GM12875 (cell line): ENCODE data around the gene ZBTB7C.

Experiments
- H3K4me3 ChIP-seq: one replicate; pipeline ENCODE4 v1.5.1; 2011; ENCODE audit warnings: low read depth, low read length, control low read depth
- TF ChIP-seq, protein P1 (sequence below): IDR thresholded peaks from 2 replicates; pipeline ENCODE4 v1.5.1; 2011; ENCODE audit warnings: low read depth, mild to moderate bottlenecking, control low read depth, inconsistent platforms, low read length, moderate library complexity, borderline replicate concordance; ENCODE audit not compliant: insufficient read depth

The ZBTB7C gene

DNA sequence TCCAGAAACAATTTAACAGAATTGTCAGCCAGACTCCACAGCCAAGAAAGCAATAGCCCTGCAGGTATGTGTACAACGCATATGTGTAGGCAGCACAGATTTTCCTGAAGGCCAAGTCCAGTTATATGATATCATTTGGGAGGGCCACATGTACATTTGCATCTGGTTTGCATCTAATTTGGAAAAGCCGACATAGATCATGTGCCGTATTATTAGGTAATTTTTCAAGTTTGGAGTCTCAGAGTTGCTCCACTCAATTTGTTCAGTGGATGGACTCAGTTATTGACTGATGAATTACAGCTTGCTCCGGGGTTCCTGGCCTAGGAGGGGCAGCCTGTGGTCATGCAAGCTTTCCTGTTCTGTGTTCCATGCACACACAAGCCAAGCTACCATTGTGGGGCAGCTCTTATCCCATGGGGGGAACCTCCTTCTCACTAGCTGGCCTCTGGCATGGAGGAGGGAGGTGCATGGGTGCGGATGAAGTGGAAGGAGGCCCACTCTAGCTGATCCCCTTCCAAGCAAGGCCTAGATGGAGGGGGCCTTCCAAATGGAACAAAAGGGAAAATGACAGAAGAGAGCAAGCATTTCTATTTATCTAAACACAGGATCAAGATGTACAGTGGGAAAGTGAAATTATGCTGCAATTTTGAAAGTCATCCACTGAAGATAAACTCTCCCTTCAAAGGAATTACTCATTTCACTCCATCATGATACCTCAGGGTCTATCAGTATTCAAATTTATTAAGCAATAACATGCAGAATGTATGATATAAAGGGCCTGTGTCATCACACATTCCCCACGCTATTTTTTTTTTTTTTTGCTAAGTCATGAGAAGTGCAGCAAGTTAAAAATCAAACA is 276.2 kb downstream of the ZBTB7C start:
- no peak overlapping the region for H3K4me3 ChIP-seq
- TF ChIP-seq, protein P1, sequence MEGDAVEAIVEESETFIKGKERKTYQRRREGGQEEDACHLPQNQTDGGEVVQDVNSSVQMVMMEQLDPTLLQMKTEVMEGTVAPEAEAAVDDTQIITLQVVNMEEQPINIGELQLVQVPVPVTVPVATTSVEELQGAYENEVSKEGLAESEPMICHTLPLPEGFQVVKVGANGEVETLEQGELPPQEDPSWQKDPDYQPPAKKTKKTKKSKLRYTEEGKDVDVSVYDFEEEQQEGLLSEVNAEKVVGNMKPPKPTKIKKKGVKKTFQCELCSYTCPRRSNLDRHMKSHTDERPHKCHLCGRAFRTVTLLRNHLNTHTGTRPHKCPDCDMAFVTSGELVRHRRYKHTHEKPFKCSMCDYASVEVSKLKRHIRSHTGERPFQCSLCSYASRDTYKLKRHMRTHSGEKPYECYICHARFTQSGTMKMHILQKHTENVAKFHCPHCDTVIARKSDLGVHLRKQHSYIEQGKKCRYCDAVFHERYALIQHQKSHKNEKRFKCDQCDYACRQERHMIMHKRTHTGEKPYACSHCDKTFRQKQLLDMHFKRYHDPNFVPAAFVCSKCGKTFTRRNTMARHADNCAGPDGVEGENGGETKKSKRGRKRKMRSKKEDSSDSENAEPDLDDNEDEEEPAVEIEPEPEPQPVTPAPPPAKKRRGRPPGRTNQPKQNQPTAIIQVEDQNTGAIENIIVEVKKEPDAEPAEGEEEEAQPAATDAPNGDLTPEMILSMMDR = no peak

DNA sequence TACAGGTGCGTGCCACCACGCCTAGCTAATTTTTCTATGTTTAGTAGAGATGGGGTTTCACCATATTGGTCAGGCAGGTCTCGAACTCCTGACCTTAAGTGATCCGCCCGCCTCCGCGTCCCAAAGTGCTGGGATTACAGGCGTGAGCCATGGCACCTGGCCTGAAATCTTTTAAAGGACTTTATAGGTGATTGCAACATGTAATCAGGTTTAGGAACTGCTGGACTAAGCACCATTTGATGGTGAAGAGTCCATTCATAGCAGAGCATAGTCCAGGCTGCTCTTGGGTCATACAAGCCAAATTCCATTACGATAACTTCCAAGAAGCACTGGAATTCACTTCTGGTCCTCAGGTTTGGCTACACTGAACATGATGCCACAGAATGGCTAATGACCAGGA is 278.1 kb downstream of the ZBTB7C start:
- H3K4me3 ChIP-seq = no peak overlapping the region
- TF ChIP-seq, protein P1 = no peak

DNA sequence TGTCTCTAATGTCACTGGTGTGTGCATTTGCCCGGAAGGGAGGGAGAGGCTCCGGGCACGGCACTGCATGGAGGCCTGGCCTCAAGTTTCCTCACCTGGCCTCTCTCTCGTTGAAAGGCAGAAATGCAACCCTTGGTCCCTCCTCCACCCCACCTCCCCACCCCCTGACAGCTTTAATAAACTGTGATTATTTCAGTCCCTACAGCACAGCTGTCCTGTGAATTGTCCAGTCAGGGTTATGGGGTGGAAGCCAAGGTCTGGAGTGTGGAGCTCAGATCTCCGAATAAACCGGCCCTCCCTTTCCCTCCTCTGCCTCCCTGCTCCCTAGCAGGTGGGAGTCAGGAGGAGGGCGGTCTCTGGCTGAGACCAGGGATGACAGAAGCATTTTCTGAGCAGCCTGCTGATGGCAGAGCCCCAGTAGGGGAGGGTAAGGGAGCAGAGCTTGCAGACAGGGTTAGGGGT is 279.5 kb downstream of the ZBTB7C start:
- no peak overlapping the region for H3K4me3 ChIP-seq
- TF ChIP-seq, protein P1 = no peak

DNA sequence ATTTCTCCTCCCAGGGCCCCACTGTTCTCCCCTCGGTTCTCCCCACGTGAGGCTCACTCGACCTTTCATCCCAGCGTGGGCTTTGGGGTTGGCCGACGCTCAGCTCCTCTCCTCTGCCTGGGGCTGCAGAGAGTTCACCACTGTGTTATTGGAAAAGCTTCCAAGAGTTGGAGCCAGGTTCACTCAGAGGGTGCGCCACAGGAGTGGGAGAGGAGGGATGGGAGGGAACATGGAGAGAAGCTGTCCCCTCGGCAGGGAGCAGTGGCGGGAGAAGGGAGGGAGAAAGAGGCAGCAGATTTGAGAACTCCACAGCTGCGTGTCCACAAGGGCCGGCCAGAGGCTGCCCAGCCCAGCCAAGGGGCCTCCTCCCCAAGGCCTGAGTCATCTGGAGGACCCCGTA is 281.6 kb downstream of the ZBTB7C start:
- no peak overlapping the region for H3K4me3 ChIP-seq
- TF ChIP-seq, protein P1 = no peak

DNA sequence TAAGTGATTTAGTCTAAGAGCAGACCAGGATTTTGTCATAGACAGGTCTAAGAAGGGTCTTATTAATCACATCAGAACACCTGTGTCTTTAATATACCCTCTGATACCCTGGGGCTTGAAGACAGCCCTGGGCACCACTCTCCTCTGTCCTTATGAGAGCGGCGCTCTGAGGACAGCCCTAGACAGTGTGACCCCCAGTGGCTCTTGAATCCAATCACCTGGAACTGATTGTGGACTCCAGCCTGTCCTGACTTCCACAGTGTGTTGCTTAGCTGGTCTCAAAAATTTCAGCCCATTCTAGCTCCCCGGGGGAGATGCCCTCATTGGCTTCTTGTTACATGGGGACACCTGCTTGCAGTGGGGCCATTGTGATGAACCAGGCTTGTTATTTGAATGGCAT is 282.9 kb downstream of the ZBTB7C start:
- TF ChIP-seq, protein P1 = no peak
- H3K4me3 ChIP-seq = no peak overlapping the region

DNA sequence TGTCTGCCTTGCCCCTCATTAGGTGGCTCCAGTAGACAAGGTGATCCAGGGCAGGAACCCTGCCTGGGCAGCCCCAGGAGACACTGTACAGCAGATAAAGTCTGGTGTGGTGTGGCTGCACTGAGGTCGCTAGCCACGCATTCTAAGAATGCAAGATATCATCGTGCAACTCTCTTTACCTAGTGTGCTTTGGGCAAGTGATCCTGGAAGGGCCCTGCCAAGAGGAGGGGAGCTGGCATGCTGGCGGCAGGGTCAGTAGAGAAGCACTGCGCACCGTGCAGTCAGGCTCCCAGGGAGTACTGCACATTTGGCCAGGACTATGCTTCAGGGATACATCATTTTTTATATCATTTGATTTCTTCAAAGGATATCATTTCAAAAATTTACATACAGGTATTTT is 283.5 kb downstream of the ZBTB7C start:
- H3K4me3 ChIP-seq = no peak overlapping the region
- TF ChIP-seq, protein P1 = no peak
